HG02885 (cell line): Measurements from ENCODE around the gene DUSP22.
A peak's percentile ranks its signal among the peaks of the same experiment; 100 is the strongest.
"Not testable (repeated sequence)": the region's sequence is repeated elsewhere in the genome, so short reads cannot be mapped to it uniquely, and the experiment has no call there.

Source experiments
- ATAC-seq: cut with Tn5 transposase; IDR thresholded peaks from one replicate; pipeline ENCODE4 v1.9.1; 2021; ENCODE audit warnings: mild to moderate bottlenecking; ENCODE audit not compliant: unreplicated experiment, poor library complexity

Gene DUSP22

DNA sequence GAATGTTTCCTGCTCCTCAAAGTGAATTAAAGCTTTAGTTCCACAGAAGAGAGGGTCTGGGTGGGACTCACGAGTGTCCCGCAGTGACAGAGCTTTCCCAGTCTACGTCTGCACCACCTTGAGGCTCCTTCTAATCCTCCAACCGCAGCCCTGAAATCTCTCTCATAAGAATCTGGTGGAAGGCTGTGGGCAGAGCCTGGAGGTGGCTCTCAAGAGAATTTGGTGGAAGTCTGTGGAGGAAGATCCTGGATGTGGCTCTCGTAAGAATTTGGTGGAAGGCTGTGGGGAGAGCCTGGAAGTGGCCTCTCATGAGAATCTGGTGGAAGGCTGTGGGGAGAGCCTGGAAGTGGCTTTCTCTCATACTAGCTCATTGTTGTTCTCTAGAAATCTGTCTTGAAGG, 13.8 kb upstream of the DUSP22 start:
- ATAC-seq, result no peak

DNA sequence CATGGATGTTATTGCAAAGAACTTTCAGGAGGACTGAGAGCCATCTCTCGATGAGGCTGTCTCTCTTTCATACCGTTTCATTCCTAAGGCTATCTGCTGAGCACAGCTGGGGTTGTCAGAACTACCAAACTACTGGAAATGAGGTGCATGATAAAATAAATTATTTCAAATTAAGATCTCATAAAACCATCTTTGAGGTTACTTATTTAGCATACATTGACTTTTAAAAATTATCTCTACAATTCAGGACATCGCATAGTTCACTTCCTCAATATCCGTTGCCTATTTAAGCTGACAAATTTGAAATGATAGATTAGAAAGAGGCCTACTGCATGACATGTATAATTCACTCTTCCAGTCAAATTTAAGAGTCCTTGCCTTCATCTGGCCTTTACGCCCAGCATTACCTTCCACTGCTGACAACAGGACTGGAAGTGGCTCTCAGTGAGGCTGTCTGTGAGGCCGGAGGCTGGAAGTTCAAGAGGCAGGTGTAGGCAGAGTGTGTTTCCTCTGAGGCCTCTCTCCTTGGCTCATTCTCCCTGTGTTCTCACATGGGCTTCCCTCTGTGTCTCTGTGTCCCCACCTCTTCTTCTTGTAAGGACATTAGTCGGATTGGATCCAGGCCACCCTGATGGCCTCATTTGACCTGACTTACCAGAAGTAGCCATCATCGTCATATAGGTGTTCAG, 12.8 kb upstream of the DUSP22 start:
- ATAC-seq, result no peak

DNA sequence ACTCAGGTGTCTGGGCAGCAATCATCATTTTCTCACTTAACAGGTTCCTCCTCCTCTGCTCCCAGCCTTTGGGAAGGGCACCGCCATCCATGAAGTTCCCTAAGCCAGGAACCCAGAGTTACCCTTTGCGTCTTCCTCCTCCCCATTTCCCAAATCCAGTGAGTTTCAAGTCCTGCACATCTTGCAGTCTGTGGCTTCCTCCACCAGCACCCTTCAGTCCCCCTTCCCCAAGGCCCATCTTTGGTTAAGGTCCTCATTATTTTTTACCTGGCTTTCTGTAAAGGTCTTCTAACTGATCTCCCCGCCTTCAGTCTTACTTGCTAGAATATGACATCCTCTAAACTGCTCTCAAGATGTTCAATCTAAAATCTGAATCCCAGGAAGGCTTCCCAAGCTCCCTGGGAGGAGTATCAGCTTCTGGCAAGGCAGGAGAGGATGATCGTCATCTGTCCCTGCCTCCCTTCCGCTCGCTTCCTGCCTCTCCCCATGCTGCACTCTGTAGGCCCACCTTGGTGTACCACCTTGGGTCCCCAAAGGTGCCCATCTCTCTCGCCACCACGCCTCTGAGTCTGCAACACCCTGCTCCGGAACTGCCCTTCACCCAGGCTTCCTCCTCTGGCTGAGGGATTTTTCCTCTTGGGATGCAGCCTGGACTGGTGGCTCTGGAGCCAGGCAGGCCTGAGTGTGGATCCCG, 11.4 kb upstream of the DUSP22 start:
- no peak for ATAC-seq

DNA sequence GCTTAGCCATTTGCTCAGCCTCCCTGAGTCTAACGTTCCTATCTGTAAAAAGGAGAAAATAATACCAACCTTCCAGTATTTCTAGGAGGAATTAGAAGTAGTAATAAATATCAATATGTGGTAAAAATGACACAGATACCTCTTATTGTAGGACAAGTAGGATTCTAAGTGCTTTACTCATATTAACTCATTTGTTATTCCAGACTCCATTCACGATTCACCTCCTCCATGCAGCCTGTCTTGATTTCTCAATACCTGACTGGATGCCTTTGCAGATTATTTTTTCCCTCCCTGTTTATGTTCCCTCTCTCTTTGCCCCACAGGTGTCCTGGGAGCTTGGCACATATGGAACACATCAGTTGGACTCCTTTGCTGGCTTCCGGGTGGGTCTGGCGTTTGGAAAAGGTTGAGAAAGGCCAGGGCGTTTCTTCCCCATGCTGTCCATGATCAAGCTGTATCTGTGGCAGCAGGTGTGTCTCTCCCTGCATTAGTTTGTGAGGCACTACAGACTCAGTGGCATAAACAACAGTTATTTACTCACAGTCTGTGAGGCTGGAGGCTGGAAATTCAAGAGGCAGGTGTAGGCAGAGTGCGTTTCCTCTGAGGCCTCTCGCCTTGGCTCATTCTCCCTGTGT, 10.7 kb upstream of the DUSP22 start:
- no peak for ATAC-seq

DNA sequence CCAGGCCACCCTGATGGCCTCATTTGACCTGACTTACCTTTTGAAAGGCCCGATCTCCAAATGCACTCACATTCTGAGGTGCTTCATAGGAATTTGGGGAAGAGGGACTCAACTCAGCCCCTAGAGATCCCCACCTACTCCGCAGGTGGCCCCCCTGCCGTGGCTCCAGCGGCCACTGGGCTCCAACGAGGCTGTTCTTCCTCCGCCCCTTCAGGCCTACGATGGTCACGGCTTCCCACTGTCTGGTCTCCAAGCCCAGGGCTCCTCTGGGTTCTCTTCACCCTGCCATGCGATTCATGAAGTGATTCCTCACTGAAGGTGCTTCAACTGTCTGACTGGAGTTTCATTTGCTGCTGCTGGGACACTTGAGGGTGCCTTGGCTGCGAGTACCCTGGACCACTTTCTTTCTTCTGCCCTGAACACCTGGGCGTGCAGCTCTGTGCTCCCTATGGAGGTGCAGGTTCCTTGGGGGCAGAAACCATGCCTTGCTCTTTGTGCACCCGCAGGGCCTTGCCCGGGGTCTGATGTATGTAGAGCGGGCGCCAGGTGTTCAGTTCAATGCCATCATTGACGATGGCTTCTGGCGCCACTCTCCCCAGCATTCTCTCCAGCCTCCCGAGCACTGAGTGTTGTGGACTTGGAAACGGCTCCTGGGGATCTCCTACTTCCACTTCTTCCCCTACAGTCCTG, 10.0 kb upstream of the DUSP22 start:
- no peak for ATAC-seq

DNA sequence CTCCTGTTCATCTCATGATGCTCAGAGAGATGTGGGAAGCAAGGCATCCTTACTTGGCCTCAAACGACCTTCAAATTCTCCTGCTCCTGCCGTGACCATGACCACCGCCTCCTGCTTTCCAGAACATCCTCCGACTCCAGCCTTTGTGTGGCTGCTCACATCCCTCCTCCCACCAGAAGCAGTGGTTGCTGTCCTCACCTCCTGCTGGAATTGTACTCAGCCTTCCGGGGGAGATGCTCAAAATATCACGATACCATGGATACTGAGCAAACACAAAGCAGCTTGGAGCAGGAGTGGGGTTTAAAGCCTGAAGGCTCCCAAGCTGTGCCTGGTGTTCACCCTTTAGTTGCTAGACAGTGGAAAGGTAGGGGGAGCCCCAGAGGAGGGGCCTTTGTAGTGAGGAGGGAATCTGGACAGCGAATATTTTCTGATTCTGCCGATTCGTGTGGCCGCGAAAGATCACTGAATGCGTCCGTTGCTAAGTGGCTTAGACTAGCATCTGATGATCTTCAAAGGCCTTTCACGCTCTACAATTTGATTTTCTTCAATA, 9.3 kb upstream of the DUSP22 start:
- no peak for ATAC-seq

DNA sequence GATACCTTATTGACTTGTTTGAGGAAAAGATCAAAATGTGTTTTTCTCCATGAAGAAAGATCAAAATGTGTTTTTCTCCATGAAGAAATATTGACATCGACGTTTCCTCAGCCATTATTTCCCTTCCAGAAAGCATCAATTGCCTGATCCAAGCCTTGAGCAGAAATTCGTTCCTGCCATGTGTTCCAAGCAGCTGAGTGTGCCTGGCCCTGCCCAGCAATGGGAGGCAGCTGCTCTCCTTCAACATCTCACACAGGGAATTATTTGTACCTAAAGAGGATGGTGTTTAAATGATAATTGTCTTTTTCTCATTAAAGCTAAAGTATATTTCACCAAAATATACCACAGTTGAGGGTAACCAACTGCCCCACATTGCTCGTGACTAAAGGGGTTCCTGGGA, 7.8 kb upstream of the DUSP22 start:
- no peak for ATAC-seq

DNA sequence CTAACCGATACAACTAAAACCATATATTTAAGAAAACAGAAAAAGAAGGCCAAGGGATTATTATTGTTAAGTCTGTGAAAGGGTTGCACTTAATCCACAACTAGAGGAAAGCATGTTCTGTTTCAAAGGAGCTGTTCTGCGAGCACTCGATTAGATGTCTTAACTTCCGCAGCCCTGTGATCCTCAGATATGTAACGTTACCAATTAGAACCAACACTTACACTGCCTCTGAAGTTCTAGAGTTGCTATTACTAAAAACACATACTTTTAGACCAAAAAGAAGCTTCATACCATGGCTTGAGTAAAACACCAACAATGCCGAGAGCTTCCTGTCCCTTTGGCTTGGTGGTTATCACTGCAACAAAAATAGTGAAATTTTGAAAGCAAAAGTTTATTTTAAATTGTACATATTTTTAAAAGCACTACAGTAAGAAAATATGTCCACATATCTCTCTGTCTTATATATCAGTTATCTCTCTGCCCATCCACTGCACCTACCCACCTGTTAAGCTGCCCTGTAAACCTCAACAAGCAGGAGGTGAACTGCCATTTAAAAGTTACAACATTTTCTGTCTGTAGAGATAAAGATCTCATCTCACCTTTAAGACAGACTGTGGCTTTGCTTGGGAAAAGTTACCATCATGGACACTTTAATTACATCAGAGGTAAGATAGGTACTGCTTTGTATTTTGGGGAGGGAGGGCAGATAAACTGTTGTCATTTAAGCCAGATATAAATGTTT, 7.1 kb upstream of the DUSP22 start:
- ATAC-seq, result no peak

DNA sequence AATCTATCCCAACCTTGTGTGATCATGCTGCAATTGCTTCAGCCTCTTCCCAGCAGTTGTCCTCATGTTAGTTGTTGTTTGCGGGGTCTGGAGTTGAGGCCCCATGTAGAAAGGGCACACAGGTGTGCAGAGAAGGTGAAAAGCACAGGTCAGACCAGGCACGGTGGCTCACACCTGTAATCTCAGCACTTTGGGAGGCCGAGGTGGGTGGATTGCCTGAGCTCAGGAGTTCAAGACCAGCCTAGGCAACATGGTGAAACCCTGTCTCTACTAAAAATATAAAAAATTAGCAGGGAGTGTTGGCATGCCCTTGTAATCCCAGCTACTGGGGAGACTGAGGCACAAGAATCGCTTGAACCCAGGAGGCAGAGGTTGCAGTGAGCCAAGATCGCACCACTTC, 6.4 kb upstream of the DUSP22 start:
- ATAC-seq, result not testable (repeated sequence)

DNA sequence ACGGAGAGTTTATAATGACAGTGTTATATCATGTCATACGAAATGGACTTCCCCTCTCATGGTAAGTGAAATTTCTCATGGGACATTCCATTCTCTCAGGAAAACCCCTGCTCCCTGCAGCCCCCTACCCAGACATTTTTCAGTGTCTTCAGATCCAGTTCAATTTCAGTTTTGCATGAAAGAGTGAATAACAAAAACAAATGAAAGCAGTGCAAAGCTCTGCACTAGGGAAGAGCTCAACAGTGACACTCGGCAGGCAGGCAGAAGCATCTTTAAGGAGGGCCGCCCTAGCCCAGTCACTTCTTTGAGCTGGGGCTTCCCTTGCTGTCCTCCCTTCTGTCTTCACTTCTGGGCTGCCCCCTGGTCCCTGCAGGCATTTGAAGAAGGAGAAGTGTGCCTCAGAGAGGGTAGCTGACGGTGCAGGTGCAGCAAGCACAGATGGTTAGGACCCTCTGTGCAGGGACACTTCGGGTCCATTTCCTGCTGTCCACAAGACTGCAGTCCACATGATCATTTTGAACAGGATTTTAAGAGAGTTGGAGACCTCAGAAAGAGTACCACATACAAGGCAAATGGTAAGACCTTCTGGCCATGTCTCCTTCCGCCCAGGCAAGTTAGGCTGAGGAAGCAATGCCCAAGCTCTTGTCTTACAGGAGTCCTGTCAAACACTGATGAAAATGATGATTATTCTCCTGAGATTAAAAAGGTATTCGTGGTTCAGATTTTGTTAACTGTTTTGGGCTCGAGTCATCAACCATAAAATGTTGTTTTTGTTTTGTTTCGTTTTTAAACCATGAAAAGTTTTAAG, 5.4 kb upstream of the DUSP22 start:
- no peak for ATAC-seq

DNA sequence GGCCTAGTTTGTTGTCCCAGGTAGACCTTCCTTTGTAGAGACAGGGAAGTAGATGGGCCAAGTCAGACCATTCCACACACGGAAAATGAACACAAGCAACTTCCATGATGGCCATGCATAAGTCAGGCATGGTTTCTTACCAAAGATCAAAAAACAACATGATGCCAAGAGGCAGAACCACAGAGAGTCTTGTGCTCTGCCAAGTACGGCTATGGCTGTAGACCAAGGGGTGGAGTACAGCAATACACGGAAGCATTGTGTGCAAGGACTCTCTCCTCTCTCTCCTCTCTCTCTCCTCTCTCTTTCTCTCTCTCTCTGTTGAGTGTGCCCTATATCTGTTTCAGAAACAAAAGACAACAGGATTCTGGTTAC, 4.8 kb upstream of the DUSP22 start:
- no peak for ATAC-seq

DNA sequence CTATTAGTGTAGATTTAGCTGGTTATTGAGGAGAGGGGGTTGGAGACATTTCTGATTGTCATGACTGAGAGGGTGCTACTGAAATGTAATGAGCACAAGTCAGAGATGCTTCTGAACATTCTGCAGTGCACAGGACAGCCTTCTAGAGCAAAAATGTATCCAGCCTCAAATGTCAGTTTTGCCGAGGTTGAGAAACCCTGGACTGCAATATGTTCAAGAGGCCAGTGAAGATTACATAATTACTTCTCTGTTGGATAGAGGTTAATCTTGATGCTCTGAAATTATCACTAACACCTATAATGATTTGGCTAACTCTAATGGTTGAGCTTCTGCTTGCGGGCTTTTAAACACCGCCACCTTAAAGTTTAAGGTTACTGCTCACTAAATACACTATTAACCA, 3.4 kb upstream of the DUSP22 start:
- no peak for ATAC-seq

DNA sequence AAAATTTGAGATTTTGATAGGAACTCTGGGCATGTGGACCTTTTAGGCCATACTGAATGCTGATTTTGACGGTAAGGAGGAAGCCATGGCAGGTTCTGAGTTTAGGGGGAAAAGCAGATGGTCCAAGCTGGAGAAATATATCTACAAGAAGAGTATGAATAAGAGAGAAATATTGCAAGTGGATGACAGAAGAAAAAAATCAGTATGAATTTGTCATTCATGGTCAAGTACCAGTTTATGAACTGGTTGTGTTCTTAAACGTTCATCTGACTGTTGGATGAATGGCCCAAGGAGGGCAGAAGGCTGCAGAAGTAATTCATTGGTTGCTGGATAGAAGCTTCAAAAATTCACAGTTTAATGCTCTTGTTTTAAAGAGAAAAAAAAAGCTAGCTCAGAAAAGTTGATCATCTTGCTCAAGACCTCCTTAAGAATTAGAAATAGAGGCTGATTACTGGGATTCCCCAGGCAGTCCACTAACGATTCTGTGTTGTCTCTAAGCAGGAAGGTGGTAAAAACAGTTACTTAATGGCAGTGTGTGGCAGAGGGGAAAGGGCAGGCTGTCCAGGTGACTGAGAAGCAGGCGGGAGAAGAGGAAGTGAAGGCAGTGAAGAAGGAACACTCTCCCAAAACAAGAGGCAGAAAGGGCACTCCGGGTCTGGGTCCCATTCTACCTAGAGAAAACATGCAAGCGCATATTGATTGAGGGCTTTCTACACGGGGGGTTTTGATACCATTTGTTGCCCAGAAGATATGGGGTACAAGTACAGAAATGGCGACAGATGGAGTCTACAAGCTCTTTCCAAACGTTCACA, 2.0 kb upstream of the DUSP22 start:
- ATAC-seq, result no peak

DNA sequence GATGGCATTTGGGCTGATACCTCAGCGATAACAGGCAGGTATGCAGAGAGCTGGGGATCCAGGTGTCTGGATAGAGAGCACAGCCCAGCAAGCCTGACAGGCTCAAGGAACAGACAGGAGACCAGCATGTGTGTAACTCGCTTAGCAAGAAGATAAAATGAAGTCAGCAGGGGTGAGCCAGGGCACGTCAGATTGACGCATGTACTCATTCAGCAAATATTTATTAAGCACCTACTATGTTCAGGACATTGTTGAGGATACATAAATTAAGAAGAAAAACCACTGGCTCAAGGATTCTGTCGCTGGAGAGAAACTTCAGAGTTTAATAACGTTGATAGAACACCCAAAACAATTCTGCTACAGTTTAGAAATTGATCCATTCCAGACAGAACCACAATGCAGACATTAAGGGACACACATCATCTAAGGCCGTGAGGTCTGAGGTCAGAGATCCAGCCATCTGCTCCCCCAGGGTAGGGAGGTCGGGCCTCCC, 1.0 kb upstream of the DUSP22 start:
- no peak for ATAC-seq

DNA sequence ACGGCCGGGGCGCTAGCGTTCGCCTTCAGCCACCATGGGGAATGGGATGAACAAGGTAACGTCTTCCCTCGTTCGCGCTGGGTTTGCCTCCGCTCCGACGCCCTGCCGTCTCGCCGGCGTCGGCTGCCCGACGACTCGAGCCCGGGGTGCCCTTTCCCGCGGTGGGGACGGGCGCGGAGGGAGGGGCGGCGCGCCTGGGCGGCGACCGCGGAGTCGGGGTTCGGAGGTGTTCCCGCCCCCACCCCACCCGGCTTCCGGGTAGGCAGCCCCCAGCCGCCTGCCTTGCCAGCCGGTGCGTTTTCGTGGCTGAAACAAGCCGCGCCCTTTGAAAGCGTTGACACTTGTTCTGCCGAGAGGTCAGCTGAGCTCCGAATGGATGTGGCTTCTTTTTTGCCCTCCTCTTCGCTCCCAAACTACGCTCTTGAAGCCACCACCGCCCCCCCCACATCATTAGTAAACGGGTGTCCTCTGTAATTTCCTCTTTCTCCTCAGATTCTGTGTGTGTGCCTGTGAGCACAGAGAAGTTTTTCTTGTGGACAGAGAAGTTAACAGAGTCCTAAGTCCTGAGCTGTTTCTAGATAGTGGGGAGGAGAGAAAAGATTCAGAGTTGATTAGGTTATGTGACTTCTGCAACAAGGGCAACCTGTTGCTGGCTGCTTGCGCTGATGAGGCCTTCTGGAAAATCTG, 362 bp downstream of the DUSP22 start:
- peak; percentile 36 for ATAC-seq

DNA sequence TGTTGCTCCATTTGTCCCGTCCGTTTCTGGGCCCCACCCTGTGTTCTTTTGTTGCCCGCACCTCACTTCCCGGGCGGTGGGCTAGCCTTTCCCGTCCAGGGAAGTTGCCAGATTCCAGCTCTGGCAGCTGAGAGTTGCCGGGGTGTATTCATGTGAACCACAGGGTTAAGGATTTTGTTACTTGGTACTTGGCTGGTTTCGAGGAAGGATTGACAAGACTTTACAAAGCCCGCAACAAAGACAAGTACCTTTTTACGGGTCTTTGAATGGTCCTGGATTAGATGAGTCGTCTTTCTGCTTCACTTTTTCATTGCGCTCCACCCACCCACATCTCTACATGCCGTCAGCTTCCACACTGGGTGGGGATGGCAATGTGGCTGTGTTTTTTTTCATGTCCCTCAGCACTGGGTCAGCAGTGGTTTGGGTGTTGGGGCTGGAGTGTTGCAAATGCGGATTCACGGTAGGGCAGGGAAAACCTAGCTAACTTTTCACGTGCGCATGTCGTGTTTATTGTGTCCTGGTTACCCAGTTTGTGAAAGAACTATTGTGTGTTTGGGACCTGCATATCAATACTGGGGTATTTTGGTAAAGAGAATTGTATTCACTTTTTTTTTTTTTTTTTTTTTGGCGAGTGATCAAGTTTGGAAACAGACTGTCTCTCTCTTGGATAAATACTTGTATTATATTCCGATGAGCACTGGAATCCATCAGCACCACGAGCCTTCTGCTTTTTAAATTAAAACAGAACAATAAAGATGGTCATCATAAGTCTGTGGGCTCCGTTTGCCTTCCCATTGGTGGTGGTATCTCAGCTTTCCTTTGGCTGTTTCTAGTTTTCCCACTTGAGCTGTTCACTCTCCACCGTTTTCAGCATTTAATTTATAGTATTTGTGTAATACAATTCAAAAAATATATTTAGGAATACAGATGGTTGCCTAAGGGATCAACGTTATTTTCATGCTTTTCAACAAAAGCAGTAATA, 1.2 kb downstream of the DUSP22 start:
- no peak for ATAC-seq
